Inflammatory macrophage treated with lipopolysaccharide for 1 hour (primary cell): ENCODE results near the gene USP17L11.
"Not testable (repeated sequence)": the region's sequence is repeated elsewhere in the genome, so short reads cannot be mapped to it uniquely, and the experiment has no call there.

Experiments
- DNase-seq, 2 donors: peaks; one replicate each; pipeline ENCODE4 v3.0.0-alpha.2; 2020 to 2022

The USP17L11 gene

DNA sequence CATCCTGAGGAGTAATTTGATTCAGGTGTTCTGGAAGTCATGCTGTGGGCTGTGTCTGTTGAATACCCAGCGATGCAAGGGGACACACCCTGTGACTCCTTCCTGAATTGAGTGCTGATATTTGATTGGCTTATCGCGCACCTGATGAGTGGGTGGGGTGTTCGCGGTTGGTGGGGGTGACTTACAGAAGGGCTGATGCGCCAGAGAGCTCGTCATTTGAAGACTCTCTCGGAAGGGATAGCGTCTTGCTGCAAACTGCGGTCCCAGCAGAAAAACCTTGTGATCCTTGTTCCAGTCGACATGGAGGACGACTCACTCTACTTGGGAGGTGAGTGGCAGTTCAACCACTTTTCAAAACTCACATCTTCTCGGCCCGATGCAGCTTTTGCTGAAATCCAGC, at the start of gene USP17L11:
TSS of gene USP17L11 (plus strand) at position 301 of the 400 bp plus-strand sequence. CDS start at position 301, 0 bp downstream.
- not testable (repeated sequence) for DNase-seq

DNA sequence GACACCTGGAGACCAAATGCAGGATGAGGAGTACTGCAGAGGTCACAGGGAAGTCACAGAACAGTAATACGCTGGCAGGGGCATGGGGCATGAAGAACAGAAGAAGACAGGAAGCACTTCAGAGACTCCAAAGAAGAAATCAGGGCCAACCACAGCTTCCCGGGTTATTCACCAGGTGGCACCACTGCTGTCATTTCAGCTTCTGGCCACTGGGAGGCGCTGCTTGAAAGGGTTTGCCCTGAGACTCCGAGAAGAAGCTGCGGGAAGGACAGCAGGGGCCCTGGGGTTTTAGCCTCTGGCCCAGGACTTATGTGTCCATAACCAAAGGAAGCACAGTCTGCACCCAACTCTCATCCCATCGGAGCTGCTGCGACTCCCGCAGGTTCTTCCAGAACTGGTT, 49.2 kb upstream of the USP17L11 start:
- DNase-seq, result not testable (repeated sequence)

DNA sequence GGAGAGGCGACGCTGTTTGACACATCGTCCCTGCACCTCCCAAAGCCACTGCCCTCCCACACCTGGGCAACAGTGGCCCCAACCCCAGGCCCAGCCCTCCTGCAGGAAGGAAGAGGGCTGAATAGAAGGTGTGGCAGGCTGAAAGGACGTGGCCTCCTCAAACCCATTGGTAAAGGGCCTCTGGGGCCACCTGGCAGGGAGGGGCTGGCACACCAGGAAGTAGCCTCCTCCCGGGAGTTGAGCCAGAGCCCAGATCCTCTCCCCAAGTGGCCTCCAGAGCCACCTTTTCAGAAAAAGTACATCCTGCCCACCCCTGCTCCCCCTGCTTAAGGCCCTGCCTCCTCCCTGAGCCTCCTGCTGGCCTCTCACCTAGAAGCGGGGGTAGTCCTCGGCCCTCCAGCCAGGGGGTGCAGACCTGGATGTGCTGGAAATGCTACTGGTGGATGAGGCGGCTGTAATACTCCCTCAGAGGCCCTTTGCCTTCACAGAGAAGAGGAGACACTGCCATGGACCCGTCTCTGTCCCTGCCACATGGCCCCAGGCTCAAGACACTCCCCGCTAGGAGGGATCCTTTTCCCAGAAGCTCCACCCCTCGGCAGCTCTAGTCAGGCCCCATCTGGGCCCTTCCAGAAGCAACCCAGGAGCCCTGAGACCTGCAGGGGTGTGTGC, 45.3 kb upstream of the USP17L11 start, which contains the start of gene FAM90A26:
TSS of gene FAM90A26 (plus strand) at position 619 of the 669 bp plus-strand sequence. CDS start 2,764 bp downstream, outside the sequence.
- DNase-seq, result not testable (repeated sequence)

DNA sequence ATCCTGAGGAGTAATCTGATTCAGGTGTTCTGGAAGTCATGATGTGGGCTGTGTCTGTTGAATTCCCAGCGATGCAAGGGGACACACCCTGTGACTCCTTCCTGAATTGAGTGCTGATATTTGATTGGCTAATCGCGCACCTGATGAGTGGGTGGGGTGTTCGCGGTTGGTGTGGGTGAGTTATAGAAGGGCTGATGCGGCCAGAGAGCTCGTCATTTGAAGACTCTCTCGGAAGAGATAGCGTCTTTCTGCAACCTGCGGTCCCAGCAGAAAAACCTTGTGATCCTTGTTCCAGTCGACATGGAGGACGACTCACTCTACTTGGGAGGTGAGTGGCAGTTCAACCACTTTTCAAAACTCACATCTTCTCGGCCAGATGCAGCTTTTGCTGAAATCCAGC, 4.8 kb upstream of the USP17L11 start, which contains the start of gene USP17L10:
TSS of gene USP17L10 (plus strand) at position 301 of the 400 bp plus-strand sequence. CDS start at position 301, 0 bp downstream.
- DNase-seq, result not testable (repeated sequence)

DNA sequence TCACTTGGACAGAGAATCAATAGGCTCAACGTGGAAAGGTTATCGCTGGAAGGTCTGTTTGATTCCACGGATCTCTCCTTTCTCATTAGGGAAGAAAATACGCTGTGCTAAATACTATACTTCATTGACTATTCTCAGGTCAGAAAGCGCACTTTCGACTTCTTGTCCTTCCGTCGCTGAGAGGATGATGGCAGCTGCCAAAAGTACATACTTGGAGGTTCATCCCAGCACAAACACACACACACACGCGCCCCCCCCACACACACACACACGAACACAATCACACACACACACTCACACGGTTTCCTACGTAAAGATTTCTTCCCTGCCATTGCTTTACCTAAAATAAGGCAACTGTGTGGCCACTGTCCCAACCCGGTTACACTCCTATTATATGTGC, 504 bp upstream of the USP17L11 start:
- not testable (repeated sequence) for DNase-seq

DNA sequence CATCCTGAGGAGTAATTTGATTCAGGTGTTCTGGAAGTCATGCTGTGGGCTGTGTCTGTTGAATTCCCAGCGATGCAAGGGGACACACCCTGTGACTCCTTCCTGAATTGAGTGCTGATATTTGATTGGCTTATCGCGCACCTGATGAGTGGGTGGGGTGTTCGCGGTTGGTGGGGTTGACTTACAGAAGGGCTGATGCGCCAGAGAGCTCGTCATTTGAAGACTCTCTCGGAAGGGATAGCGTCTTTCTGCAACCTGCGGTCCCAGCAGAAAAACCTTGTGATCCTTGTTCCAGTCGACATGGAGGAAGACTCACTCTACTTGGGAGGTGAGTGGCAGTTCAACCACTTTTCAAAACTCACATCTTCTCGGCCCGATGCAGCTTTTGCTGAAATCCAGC, 4.6 kb downstream of the USP17L11 start, which contains the start of gene USP17L12:
TSS of gene USP17L12 (plus strand) at position 301 of the 400 bp plus-strand sequence. CDS start at position 301, 0 bp downstream.
- DNase-seq, result not testable (repeated sequence)

- not testable (repeated sequence) for DNase-seq
Measured at GRCh38 chr4:9224596-9224995, 9.4 kb downstream of the USP17L11 start, which contains the start of gene USP17L13. USP17L13 (plus strand) TSS chr4:9224896; CDS start chr4:9224896, 0 bp downstream.

DNA sequence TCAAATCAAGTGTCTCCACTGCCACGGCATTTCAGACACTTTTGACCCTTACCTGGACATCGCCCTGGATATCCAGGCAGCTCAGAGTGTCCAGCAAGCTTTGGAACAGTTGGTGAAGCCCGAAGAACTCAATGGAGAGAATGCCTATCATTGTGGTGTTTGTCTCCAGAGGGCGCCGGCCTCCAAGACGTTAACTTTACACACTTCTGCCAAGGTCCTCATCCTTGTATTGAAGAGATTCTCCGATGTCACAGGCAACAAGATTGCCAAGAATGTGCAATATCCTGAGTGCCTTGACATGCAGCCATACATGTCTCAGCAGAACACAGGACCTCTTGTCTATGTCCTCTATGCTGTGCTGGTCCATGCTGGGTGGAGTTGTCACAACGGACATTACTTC, 15.0 kb downstream of the USP17L11 start:
- DNase-seq, result not testable (repeated sequence)

GRCh38 chr4:9234085-9234484, 18.9 kb downstream of the USP17L11 start, which contains the start of gene USP17L15:
USP17L15 (plus strand) TSS chr4:9234385; CDS start chr4:9234385, 0 bp downstream.
- not testable (repeated sequence) for DNase-seq

DNA sequence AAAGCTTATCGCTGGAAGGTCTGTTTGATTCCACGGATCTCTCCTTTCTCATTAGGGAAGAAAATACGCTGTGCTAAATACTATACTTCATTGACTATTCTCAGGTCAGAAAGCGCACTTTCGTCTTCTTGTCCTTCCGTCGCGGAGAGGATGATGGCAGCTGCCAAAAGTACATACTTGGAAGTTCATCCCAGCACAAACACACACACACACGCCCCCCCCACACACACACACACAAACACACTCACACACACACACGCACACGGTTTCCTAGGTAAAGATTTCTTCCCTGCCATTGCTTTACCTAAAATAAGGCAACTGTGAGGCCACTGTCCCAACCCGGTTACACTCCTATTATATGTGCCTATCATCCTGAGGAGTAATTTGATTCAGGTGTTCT, 23.3 kb downstream of the USP17L11 start:
- not testable (repeated sequence) for DNase-seq

DNA sequence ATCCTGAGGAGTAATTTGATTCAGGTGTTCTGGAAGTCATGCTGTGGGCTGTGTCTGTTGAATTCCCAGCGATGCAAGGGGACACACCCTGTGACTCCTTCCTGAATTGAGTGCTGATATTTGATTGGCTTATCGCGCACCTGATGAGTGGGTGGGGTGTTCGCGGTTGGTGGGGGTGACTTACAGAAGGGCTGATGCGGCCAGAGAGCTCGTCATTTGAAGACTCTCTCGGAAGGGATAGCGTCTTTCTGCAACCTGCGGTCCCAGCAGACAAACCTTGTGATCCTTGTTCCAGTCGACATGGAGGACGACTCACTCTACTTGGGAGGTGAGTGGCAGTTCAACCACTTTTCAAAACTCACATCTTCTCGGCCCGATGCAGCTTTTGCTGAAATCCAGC, 28.4 kb downstream of the USP17L11 start, which contains the start of gene USP17L17:
TSS of gene USP17L17 (plus strand) at position 301 of the 400 bp plus-strand sequence. CDS start at position 301, 0 bp downstream.
- DNase-seq, result not testable (repeated sequence)

- not testable (repeated sequence) for DNase-seq
Measured at GRCh38 chr4:9247953-9248680, 32.9 kb downstream of the USP17L11 start, which contains the start of gene USP17L18. USP17L18 (plus strand) TSS chr4:9248630; CDS start chr4:9248630, 0 bp downstream.

GRCh38 chr4:9253078-9253477, 37.9 kb downstream of the USP17L11 start, which contains the start of gene USP17L19:
USP17L19 (plus strand) TSS chr4:9253378; CDS start chr4:9253378, 0 bp downstream.
- not testable (repeated sequence) for DNase-seq

GRCh38 chr4:9257824-9258223, 42.6 kb downstream of the USP17L11 start, which contains the start of gene USP17L20:
USP17L20 (plus strand) TSS chr4:9258124; CDS start chr4:9258124, 0 bp downstream.
- not testable (repeated sequence) for DNase-seq

- DNase-seq, result not testable (repeated sequence)
Measured at GRCh38 chr4:9262572-9262971, 47.4 kb downstream of the USP17L11 start, which contains the start of gene USP17L21. USP17L21 (plus strand) TSS chr4:9262872; CDS start chr4:9262872, 0 bp downstream.
